NCI-H446 treated with DMSO at 0.1 percent for 48 hours (cell line): ENCODE results near the gene PLA2G12A.

Source experiments
- DNase-seq: peaks from one replicate; lab custom pipeline; 2025; lab: John Stamatoyannopoulos, UW

PLA2G12A gene

DNA sequence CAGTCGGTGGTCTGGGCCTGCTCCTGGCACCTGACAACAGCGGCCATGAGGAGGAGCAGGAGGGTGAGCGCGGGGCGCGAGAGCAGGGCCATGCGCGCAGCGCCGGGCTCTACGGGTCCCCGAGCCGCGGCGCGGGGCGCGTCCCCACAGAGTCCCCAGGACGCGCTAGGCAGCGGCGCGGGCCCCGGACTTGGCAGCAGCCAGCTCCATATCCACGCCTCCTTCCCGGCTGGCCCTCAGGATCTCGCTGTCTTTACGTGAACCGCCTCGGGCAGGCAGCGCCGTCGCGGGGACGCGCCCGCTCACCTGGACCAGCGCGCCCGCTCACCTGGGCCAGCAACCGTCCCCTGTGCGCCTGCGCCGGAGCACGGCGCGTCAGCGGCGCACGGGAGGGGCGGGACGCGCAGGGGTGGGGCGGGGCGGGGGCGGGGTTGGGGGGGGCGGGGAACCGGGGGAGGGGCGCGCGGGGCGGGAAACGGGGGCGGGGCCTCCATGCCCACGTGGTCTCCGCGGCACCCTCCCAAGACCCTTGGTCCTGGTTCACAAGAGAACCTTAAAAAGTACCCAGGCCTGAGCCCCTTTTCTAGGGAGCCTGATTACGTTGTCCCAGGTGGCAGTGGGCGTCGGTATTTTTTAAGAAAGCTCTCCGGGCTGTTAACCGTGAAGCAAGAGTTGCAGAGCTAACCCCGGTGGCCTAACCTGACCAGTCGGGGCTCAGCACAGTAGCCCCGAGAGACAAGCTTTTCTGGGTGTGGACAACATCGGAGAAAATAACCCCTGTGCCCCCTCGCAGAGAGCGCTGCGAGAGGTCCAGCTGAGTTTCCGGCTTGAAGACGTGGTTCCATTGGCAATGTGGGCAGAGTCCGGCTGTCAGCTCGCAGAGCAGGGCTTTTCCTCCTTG, at the start of gene PLA2G12A:
PLA2G12A (minus strand) TSS at position 353 of the 901 bp plus-strand sequence; CDS start at position 92, 261 bp downstream.
- DNase-seq: peak; percentile 13

- DNase-seq: no peak
These were observed 35.0 kb upstream of the PLA2G12A start for GRCh38 chr4:109764789-109765402.

DNA sequence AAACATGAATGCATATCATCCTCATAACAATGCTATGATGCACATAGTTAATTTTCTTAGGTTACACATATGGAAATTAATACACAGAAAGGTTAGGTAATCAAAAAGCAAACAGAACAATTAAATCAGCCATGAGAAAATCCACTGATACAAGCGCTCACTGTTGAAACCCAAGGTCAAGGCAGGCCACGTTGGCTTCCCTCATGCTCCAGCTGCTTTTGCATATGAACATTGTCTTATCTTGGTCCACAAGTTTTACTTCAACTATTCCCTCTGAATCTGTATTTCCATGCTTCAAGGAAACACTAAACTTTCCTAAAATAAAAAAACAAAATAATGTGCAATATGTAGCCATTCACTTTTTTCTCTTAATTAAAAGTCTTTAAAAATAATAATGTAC, 34.5 kb upstream of the PLA2G12A start:
- DNase-seq: no peak

DNA sequence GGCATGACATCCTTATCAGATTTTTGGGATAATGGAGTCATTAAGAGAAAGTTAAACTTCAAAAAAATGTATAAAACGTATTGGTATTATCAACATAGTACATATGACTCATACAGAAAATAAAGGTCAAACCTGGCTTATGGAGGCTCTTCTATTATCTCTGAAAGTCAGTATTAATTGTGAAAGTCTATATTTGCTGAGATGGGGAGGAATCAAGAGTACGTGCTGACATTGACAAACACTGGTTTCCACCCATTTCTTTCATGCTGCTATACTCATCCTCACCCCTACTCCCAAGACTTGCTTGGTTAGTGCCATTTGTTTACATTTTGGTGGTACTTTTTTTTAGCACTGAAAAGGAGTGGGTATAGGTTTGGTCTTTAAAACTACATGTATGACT, 30.8 kb upstream of the PLA2G12A start:
- DNase-seq: no peak

GRCh38 chr4:109755656-109756055, 25.8 kb upstream of the PLA2G12A start:
- no peak for DNase-seq

DNA sequence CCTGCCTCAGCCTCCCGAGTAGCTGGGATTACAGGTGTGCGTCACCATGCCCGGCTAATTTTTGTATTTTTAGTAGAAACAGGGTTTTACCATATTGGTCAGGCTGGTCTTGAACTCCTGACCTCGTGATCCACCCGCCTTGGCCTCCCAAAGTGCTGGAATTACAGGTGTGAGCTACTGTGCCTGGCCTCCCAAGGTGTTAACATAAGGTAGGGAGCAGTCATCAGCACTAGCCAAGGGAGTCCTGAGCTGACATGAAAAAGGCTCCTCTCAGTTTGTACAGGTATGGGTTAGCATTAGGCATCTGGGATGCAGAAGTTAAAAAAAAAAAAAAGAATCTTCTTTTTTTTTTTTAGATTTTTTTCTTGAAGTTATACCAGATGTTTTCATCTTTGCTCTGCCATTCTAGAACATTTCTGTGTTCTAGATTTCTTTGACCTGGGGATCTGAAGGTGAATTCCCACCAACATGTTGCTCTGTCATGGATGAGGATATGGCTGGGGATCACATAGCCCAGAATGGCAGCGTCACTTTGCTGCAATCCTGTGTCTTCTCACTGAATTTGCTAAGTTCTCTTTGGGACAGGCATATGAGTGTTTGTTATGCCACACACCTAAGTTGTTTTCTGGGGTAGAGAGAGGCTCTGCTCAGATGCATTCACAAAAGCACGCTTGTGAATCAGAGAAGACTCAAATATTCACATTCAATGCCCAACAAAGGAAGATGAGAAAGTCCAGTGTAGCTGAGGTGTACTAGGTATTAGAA, 24.4 kb upstream of the PLA2G12A start:
- DNase-seq: no peak

DNA sequence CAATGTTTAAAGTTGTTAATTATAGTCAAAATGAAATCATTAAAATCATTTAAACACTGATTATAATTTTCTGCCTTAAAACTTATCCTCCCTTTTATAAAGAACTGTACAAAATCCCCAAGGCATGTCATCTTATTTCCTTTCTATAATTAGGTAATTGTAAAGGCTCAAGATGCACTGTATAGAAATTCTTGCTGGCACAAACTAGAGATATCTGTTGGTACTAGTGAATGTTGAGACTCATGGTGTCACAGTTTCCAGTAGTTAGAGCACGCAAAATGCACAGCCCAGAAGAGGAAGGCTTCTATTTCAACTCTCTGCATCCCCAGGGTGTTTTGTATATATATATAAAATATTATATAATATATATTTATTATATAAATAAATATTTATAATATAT, 22.7 kb upstream of the PLA2G12A start:
- no peak for DNase-seq

DNA sequence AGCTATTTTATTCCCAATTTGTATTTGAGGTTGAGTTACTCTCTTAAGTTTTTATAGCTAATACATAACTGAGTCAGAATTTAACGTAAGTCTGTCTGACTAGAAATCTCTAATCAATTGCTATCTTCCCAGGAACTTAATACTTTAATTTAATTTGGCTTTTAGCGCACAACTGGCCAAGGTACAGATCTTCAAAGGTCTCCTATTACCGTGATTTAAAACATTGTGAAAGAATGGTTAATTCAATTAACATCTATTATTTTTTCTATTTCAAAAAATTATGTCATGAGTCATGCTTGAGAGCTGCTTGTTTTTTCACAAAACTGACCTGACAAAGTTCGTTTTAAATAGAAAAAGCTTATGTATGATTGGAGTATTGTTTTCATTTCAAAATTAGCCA, 22.0 kb upstream of the PLA2G12A start:
- DNase-seq: no peak

GRCh38 chr4:109750652-109751244, 20.9 kb upstream of the PLA2G12A start:
- no peak for DNase-seq

DNA sequence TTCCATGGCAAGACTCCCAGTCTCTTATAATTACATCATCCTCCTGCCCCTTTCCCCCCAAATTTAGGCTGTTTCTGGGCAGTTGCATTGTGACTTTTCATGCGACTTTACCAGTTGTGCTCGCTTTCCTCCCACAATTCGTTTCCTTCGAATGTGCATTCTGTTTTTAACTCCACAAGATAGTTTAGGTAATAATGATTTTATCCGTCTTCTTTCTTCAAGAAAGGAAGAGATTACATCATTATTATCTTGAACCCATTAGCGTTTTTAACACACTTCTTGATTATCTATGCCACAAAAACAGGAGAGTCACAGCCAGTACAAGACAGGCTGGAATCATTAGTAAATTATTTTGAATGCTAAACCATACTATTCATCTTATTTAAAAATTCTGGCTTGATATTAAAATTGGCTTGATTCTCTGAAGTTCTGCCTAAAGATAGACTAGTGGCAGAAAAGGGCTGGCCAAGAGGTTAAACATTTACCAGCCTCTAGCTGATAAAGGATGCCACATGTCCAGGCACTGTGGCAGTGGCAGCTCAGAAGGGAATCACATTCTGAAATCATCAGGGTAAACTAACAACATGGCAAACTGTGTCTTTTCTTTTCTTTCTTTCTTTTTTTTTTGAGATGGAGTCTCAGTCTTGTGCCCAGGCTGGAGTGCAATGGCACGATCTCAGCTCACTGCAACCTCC, 19.7 kb upstream of the PLA2G12A start:
- DNase-seq: no peak

DNA sequence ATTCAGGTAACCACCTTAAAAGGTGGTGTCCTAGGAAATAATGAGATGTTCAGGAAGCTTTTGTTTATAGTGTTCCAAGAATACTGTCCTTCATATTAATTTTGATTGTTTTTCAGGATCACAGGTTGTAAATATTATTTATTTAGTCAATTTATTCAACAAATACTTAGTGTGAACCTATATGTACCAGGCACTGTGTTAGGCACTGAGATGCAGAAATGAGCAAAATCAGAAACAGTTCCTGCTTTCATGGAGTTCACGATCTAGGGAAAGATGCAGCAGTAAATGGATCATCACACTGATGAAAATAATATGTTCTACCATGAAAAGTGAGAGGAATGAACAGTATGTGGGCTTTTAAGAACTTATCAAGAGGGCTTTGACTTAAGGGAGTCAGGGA, 18.2 kb upstream of the PLA2G12A start:
- DNase-seq: no peak

- DNase-seq: no peak
These were observed 16.9 kb upstream of the PLA2G12A start for GRCh38 chr4:109746728-109747127.

- DNase-seq: no peak
These were observed 16.0 kb upstream of the PLA2G12A start for GRCh38 chr4:109745830-109746229.

DNA sequence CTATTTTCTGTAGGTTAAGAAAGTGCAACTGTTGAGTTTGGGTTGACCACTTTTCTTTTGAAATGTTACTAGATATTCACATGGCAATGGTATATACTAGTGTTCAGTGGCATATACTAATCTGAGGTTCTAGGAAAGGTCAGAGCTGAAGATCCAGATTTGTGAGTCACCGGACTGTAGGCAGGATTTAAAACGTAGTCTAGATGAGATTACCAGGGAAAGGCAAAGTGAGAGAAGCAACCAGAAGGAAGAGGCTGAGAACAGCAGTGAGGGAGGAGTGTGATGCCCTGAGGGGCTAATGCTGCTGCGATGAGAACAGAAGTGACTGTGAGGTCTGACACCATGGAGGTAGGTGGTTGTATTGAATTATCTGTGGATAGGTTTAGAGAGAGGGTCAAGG, 9.7 kb upstream of the PLA2G12A start:
- DNase-seq: no peak

DNA sequence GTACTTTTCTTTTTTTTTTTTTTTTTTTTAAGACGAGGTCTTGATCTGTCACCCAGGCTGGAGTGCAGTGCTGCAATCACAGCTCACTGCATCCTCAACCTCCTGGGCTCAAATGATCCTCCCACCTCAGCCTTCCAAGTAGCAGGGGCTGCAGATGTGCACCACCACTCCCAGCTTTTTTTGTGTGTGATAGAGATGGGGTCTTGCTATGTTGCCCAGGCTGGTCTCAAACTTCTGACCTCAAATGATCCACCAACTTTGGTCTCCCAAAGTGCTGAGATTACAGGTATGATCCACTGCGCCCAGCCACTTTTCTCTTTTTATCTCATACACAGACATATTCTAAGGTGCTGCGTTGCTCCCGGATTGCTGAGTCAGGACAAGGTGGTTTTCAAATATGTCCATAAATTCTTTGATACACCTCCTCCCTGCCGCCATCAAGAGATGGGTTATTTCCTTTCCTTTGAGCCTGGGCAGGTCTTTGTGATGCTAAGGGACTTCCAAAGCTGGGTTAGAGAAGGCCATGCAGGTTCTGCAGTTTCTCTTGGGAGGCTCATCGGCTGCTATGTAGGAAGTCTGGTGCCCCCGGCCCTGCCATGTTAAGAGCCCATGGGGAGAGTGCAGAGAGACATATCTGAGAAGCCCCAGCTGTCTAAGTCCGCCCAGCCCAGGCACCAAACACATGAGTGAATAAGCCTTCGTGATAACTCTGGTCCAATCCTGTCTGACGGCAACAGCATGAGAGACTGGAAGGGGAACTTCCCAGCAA, 8.4 kb upstream of the PLA2G12A start:
- DNase-seq: no peak

DNA sequence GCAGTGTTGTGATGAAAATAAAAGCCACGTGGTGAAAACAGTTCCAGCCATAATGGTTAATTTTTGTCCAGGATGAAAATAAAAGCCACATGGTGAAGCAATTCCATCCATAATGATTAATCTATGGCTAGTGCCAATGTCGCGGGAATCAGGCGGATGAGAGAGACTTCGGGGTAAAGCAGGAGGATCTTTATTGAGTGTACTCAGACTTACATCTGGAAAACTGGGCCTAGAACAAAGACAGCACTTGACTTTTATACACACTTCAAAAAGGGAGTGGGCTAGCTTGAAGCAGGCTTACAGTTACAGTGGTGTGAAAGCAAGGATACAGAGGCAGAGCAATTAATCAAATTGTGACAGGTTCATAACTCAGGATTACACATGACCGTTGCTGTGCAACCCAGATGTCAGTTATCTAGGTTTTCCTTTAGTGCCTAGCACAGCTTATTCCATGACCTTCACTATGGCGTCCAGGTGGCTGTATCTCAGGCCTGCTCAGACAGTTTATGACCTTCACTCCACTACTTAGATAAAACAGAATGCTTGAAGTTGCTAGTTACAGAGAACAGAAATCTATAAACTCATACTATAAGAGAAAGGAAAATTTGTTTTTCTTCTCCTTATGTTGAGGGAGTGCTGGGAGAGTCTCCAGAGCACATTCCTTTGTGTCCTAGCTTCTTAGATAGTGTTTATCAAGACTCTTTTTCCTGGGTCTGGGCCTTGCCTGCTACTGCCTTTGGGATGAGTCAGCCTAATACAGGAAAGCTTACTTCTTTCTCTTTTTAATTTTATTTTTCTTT, 5.9 kb upstream of the PLA2G12A start:
- DNase-seq: no peak

- DNase-seq: no peak
These were observed 3.9 kb upstream of the PLA2G12A start for GRCh38 chr4:109733728-109734127.

GRCh38 chr4:109730619-109731545, 1.0 kb upstream of the PLA2G12A start:
- no peak for DNase-seq

DNA sequence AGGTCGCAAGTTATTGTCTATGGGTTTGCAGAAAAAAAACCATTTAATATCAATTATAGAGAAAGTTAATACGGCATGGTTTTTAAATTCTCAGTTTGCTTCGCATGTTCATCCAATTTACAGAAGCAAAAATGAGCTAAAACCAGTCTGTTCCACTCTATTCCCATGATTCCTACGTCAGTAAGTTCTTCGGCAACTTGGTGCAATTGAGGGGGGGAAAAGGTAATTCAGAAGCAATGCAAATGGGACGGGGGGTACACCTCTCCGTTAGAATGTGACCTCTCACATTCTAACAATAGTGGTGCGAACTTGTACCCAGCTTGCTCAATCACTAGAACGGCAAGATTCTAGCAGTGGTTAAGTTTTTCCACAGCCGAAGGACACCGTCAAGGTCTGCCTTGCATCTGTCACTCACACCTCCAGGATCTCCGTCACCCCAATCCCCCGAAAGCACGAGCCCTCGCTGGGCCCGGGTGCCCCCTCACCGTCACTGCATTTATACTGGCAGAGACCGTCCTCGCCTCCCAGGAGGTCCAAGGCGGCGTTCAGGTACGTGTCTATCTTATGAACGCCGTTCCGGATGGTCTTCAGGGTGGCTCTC, 653 bp downstream of the PLA2G12A start:
- DNase-seq: no peak
